Ovary (tissue), 3 donors: ENCODE measurements around the gene OSBPL9.

Experiments used
- POLR2A ChIP-seq: fragments of 450-650 bp; IDR thresholded peaks from one replicate; pipeline ENCODE4 v1.6.1; 2017; ENCODE audit warnings: antibody characterized with exemption, mild to moderate bottlenecking, moderate library complexity
- TF ChIP-seq, protein P1 (sequence below), 3 donors: fragments of 450-650 bp in 2 of 3; fragments of 200-600 bp in 1 of 3; IDR thresholded peaks; one replicate each; pipeline versions ENCODE4 v1.5.1 to v1.8.0; 2016 to 2022; ENCODE audit warnings: antibody characterized with exemption in 3 of 3, mild to moderate bottlenecking in 1 of 3
- donor health status: DM: no; HTN: no; CAD: no.

DNA sequence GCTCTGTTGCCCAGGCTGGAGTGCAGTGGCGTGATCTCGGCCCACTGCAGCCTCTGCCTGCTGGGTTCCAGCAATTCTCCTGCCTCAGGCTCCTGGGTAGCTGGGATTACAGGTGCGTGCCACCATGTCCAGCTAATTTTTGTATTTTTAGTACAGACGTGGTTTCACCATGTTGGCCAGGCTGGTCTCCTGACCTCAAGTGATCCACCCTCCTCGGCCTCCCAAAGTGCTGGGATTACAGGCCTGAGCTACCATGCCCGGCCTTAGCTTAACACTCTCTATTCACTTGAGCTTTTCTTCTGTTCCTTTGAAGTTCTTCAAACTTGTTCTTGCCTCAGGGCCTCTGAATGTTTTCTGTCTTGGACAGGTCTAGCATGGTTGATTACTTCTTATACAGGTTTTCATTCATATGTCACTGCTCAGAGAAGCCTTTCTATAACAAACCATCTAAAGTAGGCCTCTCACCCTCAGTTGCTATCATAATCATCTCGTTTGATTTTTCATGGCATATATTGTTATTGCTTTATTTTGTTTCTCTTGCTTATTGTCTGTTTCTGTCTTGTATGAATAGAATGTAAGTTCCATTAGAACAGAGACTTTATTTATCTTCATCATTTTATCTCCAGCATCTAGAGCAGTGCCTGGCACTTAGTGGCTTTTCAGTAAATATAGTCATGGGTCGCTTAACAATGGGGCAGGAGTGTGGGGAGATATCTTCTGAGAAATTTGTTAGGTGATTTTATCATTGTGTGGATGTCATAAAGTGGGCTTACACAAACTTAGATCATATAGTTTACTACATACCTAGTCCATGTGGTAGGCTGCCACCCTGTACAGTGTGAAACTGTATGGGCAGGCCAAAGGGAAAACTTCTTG is 12.1 kb downstream of the OSBPL9 start:
- TF ChIP-seq POLR2A: no peak
- TF ChIP-seq, protein P1, sequence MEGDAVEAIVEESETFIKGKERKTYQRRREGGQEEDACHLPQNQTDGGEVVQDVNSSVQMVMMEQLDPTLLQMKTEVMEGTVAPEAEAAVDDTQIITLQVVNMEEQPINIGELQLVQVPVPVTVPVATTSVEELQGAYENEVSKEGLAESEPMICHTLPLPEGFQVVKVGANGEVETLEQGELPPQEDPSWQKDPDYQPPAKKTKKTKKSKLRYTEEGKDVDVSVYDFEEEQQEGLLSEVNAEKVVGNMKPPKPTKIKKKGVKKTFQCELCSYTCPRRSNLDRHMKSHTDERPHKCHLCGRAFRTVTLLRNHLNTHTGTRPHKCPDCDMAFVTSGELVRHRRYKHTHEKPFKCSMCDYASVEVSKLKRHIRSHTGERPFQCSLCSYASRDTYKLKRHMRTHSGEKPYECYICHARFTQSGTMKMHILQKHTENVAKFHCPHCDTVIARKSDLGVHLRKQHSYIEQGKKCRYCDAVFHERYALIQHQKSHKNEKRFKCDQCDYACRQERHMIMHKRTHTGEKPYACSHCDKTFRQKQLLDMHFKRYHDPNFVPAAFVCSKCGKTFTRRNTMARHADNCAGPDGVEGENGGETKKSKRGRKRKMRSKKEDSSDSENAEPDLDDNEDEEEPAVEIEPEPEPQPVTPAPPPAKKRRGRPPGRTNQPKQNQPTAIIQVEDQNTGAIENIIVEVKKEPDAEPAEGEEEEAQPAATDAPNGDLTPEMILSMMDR (IDR thresholded peaks at IDR 0.05): no peak
